GM21367 (cell line): ENCODE data around the gene ENOPH1.
"Not testable (repeated sequence)": the region's sequence is repeated elsewhere in the genome, so short reads cannot be mapped to it uniquely, and the experiment has no call there.

Source experiments
- ATAC-seq: cut with Tn5 transposase; IDR thresholded peaks from one replicate; pipeline ENCODE4 v1.9.1; 2021; ENCODE audit not compliant: unreplicated experiment

The ENOPH1 gene

DNA sequence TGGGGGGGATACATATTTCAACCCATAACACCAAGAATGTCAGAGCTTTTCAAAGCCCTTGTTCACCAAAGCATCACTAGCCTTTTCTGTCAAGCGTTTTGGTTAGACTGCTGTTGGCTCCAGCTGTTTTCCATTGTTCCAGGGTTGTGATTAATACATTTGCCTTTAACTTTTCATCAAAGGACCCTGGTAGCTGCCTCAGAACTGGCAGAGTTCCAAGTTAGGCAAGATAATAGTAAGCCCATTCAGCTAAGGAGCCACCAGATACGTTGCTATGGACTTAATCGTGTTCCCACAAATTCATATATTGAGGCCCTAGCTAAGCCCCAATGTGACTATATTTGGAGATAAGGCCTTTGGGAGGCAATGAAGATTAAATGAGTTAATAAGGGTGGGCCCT, 37.1 kb downstream of the ENOPH1 start:
- ATAC-seq: no peak

DNA sequence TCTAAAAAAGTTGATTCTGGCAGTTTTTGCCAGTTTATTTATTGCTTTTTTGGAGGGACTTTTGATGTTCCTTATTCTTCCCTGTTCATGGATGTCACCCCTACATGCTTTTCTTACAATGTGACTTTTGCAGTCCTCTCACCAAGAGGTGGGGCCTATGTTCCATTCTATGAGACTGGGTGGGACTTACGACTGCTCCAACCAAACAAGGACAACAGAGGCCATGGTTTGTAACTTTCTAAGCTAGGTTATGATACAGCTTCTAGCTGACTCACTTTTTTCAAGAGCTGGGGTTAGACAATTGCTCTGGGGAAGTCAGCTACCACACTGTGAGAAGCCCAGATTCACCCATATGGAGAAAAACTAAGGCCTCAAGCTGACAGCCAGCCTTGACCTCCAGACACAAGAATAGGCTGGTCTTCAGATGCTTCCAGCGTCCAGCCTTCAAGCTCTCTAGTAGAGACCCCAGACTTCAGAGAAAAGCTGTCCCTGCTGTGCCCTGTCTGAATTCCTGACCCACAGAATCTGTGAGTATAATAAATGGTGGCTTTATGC, 39.5 kb downstream of the ENOPH1 start:
- ATAC-seq: no peak

DNA sequence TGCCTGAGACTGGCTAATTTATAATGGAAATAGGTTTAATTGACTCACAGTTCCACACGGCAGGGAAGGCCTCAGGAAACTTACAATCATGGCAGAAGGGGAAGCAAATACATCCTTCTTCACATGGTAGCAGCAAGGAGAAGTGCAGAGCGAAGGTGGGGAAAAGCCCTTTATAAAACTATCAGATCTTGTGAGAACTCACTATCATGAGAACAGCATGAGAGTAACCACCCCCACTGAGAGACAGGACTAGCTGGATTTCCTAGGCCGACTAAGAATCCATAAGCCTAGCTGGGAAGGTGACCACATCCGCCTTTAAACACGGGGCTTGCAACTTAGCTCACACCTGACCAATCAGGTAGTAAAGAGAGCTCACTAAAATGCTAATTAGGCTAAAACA, 42.7 kb downstream of the ENOPH1 start:
- not testable (repeated sequence) for ATAC-seq

DNA sequence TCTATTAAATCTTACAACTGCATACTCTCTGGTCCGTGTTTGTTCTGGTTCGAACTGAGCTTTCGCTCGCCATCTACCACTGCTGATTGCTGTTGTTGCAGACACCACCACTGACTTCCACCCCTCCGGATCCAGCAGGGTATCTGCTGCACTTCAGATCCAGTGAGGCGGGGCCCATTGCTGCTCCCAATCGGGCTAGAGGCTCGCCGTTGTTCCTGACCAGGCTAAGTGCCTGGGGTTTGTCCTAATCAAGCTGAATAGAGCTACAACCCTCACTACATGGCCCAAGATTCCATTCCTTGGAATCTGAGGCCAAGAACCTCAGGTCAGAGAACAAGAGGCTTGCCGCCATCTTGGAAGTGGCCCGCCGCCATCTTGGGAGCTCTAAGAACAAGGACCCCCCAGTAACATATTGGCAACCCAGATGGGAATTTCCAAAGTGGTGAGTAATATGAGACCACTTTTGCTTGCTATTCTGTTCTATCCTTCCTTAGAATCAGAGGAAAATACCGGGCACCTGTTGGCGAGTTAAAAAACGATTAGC, 43.3 kb downstream of the ENOPH1 start:
- ATAC-seq: no peak

DNA sequence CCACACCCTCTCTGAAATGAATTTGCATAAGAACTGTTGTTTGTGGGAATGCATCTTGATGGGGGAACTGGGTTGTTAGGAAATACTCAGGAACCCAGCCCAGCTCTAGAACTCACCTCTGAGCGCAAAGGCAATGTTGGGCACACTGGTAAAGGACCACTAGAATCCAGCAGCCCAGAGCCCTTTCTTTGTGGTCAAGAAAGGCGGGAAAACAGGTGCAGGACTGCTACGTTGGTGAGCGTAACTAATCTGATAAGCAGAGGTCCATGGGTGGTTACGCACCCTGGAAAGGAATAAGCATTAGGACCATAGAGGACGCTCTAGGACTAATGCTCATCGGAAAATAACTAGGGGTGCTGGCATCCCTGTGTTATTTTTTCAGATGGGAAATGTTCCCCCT, 45.5 kb downstream of the ENOPH1 start:
- ATAC-seq: not testable (repeated sequence)

DNA sequence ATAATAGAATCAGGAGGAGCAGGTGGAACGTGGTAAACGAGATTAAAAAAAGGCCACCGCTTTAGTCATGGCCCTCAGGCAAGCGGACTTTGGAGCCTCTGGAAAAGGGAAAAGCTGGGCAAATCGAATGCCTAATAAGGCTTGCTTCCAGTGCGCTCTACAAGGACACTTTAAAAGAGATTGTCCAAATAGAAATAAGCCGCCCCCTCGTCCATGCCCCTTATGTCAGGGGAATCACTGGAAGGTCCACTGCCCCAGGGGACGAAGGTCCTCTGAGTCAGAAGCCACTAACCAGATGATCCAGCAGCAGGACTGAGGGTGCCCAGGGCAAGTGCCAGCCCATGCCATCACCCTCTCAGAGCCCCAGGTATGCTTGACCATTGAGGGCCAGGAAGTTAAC, 47.1 kb downstream of the ENOPH1 start:
- ATAC-seq: not testable (repeated sequence)

DNA sequence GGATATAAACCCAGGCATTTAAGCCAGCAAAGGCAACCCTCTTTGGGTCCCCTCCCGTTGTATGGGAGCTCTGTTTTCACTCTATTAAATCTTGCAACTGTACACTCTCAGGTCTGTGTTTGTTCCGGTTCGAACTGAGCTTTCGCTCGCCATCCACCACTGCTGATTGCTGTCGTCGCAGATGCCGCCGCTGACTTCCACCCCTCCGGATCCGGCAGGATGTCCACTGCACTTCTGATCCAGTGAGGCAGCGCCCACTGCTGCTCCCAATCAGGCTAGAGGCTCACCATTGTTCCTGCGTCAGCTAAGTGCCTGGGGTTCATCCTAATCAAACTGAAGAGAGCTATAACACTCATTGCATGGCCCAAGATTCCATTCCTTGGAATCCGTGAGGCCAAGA, 49.2 kb downstream of the ENOPH1 start:
- ATAC-seq: no peak

DNA sequence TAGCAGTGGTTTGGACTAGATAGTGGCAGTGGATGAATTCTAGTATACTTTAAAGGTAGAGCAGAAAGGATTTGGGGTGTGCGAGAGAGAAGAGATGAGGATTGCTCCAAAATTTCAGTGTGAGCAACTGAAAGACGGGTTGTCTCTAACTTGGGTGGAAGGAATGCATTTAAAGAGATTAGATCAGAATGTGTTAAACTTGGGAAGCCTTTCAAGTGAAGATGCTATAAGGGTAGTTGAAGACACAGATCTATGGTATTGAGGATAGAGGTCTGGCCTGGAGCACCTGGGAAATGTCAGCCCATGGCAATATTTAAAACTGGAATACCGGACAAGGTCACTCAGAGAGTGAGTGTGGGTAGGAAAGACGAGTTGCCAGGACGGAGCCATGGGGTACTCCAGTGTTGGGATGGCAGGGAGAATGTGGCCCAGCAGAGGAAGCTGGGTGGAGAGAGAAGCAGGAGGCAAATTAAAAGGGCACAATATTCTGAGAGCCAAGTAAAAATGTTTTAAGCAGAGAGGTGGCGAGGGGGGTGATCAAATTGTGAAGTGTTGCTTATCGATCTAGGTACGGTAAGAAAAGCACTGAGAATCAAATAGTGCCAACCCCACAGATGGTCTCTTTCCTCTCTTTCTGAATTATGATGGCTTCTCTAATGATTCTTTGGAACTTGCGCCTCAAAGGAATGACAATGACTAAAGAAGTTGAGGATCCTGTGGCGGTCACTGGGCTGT, 50.5 kb downstream of the ENOPH1 start:
- no peak for ATAC-seq

DNA sequence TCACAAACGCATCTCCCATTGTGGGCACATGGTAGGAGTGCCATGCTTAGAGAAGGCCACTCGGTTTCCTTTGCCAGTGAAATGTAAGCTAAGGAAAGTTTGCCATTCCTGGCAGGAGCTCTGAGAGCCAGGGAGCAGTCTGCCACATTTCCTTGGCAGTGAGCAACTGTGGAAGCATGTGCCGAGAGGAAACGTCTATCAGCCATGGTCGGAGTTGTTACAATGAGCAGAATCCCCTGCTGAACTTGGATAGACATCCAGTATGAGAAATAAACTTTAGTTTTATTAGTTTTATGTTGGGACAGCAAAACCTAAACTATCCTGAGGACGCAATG, 51.1 kb downstream of the ENOPH1 start:
- ATAC-seq: no peak

DNA sequence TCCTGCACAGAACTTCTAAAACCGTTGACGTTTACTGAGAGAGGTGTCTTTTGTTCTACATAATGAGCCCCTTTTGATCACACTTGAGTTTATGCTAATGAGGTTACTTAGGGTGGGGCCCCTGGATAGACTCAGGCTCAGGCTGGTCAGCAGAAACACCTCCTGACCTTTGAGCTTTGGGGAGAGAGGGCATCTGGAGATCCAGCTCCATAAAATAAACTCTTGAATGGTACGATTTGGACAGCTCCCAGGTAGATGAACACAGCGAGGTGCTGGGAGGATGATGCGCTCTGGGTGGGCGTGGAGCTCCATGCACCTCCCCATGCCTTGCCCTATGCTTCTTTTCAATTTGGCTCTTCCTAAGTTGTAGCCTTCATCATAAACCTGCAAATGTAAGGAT, 52.0 kb downstream of the ENOPH1 start:
- ATAC-seq: no peak

DNA sequence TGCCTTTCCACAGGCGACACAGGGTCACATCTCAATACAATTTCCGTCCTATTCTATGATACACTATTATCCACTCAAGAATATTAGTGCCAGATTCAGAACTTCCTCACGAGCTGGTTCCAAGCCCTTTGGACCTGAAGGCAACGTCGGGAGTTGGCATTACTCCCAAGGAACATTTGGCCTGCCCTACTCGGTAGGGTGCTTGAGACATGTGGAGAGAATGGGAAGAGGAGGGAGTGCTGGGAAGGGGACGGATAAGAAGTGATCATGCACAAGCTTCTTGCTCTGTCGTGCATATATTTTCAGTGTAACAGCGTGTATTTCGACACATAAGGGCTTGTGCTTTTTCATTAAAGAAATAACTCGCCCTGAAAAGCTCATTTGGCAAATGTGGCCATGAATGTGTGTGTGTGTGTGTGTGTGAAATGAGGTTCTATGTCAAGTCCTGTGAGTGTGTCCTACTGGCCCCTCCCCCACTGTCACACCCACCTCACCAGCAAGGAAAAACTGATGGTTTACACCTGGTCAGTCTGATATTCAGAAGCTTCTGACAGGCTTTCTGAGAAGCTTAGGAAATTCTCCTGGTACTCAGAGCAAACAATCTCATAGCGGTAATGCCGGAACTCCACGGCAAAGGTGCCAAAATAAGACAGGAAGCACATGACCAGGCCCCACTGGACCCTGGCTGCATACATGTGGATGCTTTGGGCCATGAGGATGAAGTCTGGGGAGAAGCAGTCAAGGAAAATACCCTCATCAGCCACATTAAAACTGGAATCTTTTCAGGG, 54.8 kb downstream of the ENOPH1 start:
- ATAC-seq: no peak

DNA sequence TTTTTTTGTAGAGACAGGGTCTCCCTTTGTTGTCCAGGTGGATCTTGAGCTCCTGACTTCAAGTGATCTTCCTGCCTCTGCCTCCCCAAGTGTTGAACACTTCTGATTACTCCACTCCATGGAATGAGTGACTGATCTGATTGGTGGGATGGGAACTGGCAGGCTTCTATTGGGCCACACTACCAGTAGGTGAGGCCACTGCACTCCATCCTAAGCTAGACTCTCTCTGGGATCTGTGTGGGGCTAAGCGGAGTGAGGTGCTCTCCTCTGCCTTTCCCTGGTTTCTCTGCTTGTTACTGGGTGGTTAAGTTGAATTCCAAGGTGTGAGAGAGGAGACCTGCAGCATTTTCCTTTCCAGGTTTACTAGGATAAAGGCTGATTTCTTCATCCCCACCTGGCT, 58.7 kb downstream of the ENOPH1 start:
- ATAC-seq: no peak

DNA sequence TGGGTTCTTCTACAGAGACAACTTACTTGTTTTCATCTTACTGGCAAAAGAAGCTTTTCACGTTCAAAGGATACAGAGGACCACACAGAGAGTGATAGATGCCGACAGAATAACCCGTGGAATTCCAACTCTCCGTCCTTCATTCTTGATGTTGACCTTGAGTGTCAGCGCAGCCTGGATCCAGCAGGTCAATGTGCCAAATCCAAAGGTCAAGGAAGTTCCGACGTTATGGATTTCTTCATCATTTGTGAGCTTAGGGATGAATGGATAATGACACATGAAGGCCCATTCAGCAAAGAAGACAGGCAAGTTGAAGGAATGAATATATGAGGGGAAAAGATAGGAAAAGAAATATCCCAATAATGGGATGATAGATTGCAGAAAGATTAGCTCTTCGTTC, 59.6 kb downstream of the ENOPH1 start:
- ATAC-seq: no peak

DNA sequence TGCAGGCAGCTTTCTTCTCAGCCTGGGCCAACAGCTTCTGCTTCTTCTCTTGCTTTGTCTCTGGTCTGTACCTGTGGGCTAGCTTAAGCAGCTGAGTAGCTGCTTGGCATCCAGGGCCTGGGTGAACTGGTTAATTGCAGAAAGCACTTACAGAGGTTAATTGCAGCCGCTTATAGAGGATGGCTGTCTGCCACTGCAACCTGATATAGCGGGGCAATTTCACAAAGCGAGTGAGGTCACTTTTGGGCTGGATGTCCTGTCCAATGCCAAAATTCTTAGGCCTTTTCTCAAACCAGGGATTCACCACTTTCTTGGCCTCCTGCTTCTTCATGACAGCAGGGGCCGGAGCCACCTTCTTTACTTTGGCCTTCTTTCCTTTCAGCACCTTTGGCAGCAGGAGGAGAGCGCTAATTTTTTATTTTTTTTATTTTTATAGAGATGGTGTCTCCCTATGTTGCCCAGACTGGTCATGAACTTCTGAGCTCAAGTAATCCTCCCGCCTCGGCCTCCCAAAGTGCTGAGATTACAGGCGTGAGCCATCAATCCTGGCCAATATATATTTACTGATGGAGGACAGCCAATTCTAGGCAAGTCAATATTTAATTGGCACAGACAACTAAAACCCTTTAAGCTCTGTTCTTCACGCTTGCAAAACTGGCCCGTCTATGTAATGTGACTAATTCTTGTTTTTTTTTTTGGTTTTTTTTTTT, 61.0 kb downstream of the ENOPH1 start:
- no peak for ATAC-seq

DNA sequence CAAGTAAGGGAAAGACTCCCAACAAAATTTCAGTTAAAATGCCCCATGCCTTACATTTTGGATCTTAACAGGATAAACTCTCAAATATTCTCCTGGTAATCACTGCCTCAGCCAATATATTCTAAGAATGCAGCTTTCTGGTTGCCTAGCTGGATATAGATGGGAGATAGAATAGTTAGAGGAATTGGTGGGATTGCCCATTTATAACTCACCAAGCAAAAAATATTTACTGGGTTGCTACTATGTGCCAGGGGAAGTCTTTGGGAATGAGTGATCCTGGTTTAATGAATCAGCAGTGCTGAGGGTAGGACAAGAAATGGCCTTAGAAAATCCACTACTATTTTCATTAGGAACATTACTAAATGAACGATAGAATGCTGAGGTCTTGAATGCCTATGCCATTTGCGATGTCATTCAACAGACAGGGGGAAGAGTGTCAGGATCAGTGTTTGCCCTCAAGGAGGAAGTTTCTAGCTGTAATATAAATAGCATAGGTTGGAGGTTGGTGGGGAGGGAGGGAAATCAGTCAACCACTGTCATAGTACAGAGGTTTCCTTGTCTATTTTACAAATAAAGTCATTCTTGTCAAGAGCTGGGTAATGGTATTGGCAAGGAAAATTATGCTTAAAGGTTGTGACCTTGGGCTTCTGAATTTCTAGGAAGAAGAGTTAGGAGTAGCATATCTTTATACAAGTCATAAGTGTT, 63.5 kb downstream of the ENOPH1 start:
- no peak for ATAC-seq

DNA sequence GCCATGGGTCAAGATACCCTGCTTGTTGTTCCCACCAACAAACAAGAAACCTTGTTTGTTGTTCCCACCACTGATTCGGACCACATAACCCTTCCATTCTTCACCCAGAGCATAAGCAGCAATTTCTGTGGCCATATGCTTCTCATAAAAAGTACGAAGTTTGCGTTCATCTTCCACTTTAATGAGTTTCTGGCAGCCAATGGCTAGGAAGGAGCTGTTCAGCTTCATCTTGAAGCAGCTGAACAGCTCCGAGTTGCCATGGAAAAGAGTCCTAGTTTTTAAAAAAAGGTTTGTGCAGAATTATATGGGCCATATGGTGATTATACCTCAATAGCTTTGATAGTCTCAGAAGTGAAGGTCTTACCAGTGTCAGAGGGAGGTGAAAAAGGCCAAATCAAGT, 65.3 kb downstream of the ENOPH1 start:
- no peak for ATAC-seq

DNA sequence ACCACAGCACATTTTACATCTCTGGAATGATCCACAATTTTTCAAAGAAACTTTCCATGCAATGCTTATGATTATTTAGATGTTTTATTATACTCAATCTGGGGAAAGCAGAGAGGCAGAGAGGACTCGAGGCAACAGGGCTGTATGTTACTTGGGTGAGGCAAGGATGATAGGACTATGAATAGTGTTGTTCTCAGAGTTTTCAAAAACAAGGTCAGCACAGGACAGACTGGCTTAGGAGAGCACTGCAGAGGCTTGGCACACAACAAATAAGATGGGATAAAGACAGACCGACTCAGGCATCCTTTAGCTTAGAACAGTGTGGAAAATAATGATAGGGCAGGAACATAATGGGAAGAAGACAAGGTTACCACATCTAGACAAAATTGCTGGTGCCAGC, 66.0 kb downstream of the ENOPH1 start:
- ATAC-seq: no peak

DNA sequence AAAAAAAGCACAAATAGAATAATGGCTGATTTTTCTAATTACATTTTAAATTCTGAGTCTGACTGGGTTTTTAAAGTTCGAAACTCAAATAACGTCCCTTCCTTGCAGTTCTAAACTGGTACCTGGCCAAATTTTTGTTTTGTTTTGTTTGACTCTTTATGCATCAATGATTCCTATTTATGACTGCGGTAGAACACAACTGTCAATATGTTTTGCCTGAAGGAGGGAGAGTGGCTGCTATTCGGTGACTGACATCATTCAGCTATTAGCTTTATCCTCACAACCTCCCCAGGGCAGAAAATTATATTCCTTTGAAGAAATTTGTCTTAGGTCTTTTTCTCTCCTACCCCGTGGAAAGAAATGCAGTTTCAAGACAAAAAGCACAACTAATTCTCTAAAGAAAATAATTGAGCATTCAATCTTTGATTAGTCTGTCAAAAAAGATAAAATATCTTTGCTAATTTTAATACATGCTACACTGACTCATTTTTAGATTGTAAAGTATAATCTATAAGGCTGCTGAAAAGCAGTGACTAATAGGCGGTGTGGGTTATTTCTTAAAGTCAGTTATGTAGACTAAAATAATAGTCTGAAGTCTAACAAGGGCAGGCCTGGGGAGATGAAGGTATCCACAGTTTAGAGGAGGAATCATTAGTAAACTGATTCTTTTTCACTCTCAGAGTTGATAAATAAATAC, 69.5 kb downstream of the ENOPH1 start:
- ATAC-seq: no peak

DNA sequence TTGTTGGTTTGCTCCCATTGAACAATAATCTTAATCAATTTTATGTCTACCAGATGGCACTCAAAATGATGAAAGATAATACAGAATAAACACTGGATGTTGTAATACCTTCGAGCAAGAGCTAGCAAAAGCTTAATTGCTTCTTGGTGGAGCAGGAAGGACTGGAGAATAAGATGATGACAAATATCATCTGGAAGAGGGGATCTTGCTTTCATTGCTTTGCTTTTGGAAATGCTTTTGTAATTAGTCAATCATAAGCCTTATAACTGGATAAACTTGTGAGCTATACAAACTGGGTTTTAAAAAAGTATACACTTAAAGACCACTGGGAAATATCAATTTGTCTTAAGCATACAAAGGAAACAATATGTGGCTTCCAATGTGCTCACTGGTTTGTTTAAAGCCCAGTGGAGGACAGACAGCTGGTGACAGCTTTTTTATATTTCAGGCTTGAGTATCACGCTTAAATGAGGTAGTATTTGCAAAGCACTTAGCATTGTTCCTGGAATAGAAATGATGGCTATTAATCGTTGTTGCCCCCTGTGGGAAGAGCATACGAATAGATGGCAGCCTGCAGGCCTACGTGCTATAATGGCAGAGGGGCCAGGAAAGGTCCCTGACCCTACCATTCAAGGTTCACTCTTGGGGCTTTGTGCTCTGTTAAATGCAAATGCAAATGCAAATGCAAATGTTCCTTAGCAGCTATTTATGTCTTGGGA, 70.2 kb downstream of the ENOPH1 start:
- ATAC-seq: no peak

DNA sequence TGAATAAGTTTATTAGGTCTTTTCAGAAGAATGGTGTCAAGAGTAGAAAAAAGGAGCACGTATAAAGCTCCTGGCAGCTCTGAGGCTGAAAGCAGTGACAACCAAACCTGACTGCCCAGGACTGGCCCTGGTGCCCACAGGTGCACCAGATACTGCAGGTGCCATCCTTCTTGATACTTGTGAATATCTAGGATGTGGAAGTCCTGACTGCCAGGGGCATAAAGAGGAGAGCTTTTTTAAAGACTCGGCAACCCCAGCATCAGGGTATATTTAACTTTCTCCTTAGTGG, 70.7 kb downstream of the ENOPH1 start:
- no peak for ATAC-seq
